DMS153 treated with DMSO at 0.1 percent for 48 hours (cell line): ENCODE measurements around the gene SOX9.

Source experiments
- DNase-seq: peaks from one replicate; lab custom pipeline; 2025; ENCODE audit not compliant: unreplicated experiment; lab: John Stamatoyannopoulos, UW

SOX9 gene

DNA sequence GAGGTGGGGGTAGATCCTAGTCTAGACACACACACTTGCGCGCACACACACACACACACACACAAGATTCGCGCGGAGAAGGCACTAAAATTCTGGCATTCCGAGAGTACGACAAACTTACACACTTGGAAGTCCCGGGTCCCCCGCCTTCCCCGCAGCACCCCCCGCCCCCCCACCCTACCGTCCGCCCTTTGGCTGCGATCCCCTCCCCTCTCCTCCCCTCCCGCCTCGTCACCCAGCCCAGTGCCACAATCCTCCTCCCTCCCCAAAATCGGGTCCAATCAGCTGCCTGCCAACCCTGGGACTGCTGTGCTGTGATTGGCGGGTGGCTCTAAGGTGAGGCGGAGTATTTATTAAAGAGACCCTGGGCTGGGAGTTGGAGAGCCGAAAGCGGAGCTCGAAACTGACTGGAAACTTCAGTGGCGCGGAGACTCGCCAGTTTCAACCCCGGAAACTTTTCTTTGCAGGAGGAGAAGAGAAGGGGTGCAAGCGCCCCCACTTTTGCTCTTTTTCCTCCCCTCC, at the start of gene SOX9:
SOX9 (plus strand) TSS at position 379 of the 522 bp plus-strand sequence. CDS start 372 bp downstream, outside the sequence.
- peak; percentile 91 for DNase-seq

DNA sequence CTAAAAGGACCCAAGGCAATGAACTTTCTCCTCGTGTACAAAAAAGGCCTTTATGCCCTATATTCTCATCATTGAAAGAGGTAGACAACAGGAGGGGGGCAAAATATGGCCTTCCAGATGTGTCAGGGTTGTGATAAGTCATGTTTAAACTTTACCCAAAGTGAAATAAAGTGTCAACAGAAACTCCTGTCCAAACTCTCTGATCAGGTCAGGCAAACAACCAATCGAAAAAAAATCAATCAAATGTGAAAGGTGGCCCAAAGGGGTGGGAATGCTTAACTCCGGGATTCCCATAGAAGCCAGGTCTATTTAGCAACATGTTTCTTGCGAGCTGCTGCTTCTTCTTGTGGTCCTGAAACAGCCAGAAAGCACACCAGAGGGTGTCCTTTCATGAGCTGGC, 49.5 kb upstream of the SOX9 start:
- no peak for DNase-seq

DNA sequence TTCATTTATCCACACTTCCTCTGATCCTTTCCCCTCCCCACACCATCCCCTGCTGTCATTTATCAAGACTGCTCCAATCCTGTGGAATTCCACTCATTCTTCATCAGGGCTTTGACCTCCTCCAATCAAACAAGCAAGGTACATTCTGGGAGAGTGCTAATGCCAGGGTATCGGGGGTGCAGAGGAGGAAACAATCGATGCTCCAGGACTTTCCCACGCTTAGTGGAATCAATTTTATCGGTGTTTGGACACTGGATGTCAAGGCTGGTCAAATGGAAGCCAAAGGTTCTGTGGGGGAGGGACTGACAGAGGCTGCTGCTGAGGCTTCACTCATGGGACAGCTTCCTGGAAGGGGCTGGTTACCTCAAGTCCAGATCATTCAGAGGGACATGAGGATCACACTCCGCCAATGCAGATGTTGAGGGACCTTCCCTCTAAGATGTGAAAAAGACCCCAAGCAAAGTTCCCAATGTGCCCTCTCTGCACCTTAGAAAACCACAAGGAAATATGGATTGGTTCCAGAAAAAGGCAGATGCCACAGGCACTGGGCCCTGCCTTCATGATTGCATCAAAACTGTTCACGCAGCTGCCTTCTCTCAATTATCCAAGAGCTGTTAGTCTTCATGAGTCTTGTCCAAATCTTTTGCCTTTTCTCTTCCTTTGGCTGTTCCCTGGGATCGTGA, 44.7 kb upstream of the SOX9 start:
- DNase-seq, result no peak

DNA sequence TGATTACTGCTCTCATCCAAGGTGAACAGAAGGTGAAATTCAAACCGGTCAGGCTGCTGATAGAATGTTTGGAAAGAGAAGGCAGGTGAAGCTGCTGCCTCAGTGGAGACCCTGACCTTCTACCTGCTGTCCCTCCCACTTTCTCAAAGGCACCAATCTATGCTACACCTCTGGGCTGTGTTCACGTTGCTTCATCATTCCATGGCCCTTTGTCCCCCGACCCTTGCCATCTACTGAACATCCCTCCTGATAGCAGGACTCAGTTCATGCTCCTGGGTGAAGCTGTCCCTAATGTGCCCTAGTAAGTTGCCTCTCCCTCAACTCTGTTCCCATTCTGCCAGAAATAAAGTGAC, 44.2 kb upstream of the SOX9 start:
- no peak for DNase-seq

DNA sequence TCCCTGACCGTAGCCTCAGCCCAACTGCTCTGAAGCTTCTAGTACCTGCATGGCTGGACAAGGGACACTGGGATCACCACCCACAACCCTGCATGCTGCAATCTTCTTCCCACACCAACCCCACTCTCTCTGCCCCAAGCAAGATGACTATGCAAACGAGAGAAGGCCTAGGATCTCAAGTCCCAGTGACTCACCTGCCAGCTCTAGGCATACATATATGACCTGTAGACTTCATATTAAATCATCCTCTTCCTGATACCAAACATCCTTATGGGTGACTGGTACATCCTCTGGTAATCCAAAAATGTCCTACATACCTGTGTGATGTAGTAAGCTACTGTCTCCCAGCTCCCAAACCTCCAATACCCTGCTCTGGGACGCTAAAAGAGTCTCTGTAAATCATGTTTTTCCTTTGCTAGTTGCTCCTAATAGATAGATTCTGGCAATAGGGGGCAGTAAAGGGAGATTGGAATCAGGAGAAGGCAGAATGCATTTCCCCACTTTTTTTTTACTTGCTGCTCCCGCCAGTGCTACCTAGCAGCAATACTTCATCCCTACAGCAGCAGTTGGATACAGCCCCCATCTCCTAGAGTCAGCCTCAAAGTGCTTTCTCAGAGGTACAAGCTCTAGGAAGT, 43.4 kb upstream of the SOX9 start:
- DNase-seq, result no peak

DNA sequence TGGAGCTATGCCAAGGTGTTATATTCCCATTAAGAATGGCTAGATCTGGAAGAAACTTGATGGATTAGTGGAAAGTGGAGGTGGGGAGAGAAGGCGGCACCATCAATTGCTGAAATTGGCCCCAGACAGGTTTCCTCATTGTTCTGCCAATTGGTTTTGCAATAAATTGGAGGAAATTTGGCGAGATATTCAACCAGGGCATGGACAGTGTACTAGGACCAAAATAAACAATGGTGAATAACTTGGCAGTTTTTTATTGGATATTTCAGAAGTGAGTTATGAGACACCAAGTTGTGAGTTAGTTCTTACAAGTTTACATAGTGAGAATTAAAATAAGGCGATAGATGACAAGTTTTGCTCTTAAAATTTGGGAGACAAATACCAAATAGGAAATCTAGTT, 41.1 kb upstream of the SOX9 start:
- no peak for DNase-seq

DNA sequence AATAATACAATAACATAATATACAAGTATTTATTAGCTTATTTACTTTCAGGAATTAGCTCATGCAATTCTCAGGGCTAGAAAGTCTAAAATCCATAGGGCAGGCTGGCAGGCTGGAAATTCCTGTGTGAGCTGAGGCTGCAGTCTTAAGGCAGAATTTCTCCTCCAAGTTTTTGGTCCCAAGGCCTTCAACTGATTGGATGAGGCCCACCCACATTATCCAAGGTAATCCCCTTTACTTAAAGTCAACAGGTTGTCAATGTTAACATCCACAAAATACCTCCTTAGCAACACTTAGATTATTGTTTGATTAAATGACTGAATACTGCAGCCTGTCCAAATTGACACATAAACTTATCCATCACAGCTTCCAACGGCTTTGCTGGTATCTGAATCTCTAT, 32.9 kb upstream of the SOX9 start:
- no peak for DNase-seq

DNA sequence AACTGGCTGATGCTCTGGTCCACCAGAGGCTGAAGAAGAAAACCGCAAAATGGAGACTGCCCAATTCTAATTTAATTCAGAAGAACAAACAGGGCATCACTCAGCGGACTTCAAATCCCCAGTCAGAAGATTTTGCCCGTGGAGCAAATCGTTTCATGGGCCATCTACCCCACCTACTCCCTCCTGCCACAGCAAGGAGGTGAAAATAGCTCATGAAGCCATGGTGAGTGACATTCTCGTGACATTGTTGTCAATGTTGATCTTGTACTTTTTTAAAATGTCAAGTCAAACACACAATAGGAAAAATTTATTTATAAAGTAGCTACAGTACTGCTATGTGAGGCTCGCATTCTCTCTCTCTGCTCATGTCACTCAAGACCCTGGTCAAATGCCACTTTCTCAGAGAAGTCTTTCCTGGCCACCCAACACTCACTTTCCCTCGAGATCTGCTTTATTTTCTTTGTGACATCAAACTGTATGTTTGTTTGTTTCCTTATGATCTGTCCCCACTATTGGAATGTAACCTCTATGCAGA, 31.3 kb upstream of the SOX9 start:
- DNase-seq, result no peak

DNA sequence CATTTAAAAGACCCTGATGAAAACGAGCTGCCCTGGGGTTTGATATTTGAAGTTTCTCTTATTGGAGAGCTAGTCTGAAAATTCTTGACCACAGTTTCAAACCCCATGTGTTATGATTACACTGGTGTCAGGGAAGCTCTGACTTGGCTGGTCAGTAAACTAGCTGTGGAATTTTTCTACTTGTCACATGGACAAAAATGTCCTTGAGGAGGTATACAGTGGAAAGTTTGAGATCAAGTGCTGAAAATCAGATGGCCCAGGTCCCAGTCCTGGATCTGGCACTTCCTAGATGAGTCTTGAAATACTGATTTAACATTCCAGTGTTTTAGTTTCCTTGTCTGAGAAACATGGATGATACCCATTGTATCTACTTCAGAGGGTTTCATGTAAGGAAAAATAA, 30.7 kb upstream of the SOX9 start:
- no peak for DNase-seq

DNA sequence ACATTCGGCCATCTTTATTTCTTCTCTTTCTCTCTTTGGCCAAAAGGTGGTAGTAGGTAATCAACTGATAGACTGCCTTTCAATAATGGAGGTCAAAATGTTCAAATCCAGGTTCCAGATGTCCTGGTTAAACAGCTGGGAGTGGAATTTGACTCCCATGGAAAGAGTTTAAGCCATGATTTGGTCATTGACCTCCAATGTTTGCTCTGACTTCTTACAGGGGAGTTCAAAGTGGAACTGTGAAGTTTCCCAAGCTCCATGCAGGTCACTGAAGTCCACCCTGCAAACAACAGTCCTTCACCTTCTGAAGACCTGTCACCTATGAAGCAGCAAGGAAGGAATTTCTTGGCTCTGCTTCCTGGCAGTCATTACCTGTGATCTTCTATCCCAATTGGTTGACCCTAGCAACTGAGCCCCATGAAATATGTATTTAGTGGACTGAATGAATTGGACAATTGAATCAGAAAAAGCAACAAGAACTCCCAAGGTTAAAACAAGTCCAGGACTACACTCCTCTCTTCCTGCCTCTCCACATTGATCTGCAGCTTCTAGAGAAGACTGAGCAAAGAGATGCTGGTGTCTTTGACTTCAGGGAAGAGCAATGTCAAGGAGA, 28.0 kb upstream of the SOX9 start:
- DNase-seq, result no peak

DNA sequence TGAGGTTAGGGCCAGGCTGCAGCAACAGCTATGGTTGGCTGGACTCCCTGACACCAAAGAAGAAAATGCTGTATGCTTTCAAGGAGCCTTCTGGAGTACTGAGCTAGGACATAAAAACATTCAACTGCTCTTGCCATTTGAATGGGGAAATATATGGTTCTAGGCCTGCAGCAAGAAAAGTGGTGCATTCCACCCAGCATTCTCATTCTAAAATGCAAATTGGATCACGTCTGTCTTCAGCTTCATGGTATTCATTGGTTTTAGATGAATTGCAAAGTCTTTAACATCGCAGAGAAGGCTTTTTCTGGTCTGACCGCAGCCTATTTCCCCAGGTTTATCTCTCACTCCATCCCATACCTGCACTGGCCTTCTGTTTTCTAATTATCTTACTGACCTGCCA, 27.1 kb upstream of the SOX9 start:
- no peak for DNase-seq

DNA sequence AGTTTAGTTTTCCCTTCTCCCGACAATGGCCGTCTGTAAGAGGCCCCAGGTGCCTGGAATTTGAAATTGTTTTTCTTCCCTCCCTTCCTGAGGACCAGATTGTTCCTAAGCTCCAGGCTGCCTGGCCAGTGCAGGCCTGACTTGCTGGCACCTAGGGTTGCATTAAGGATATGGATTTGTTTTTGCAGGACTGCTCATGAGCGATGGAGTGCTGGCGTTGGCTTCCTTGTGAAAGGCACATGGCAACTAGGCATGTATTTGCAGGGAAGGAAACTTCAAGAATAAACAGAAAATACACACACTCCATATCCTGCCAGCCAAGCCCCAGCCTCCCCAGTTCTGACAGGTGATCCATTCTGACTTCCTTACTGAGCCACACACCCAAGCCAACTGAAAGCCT, 25.5 kb upstream of the SOX9 start:
- no peak for DNase-seq

DNA sequence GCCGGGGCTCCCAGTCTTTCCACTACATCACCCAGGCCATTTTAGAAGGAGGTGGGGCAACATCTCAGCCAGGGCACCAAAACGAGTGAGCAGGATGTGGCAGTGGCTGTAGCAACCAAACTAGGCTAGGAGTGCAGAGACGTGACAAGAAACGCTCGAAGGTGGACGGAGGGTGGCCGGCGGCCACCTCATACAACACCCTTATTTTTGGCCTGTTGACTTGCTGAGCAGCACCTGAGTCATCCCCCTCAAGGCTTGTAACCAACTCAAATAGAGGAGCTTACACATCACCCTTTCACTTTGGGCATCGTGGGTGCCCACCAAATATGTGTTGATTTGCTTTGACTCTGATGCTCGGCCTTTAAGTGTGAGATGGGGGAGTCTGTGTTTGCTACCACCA, 23.7 kb upstream of the SOX9 start:
- DNase-seq, result no peak

DNA sequence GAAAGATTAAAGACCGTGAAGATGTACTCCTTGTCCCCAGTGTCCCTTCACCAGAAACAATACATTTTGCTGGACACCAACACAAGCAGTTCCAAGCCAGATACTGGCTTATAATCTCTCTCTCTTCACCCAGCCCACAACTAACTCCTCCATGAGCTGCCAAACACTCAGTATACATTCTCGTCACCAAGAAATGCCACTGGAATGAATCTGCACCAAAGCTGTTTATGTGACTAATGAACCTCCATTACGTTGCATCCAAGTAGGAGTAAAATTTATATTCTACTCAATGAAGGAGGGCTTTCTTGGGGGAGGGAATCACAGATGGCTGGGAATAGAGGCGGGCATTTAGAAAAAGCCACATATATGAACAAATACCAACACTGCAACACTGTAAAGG, 20.9 kb upstream of the SOX9 start:
- DNase-seq, result no peak

DNA sequence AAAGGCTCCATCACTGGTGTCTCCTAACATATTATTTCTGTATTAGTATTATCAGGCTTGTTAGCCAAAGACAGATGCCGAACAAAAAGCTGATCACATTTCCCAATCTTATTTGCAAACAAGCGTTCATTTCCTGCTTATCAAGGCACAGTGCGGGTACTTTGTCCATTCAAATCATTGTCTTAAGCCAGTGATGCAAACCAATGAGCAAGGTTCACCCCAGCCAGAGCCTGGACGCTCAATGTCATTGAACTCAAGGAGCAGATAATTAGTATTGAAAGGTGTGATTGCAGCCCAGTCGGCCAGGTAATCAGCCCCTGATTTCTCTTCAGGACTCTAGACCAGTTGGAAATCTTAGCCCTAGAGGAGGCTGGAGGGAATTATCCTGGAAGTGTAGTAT, 20.4 kb upstream of the SOX9 start:
- DNase-seq, result no peak

DNA sequence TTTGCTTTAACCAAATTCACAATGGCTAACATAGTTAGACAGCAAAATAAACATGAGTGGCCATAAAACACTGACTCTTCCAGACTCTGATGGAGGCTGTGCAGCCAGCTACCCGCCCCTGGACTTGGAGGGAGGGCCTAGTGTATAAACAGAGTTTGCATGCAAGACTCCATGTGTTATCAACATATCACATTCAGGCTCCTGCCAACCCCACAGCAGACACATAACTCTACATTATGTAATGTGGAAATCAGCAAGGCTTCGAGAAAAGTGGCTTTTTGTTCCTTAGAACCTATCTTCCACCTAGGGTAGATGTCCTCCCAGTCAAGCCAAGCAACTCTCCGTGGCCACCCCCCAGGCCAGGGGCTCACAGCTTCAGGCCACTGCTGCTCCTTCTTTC, 19.3 kb upstream of the SOX9 start:
- no peak for DNase-seq

DNA sequence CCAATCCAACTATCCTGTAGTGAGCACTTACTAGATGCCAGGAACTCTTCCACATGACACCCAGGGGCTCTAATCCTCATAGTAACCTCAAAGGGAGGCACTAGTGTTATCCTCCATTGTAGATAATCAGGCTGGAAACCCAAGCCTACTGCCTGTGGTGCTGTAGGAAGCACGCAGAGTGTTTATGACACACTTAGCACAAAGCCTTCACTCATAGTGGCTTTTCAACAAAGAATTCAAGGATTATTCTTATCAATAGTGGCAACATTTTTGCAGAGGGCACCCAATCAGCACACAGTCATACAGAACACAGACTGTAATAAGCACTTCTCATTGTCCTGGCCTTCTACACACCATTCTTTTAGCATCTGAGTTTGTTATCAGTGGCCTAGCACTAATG, 18.5 kb upstream of the SOX9 start:
- DNase-seq, result no peak

DNA sequence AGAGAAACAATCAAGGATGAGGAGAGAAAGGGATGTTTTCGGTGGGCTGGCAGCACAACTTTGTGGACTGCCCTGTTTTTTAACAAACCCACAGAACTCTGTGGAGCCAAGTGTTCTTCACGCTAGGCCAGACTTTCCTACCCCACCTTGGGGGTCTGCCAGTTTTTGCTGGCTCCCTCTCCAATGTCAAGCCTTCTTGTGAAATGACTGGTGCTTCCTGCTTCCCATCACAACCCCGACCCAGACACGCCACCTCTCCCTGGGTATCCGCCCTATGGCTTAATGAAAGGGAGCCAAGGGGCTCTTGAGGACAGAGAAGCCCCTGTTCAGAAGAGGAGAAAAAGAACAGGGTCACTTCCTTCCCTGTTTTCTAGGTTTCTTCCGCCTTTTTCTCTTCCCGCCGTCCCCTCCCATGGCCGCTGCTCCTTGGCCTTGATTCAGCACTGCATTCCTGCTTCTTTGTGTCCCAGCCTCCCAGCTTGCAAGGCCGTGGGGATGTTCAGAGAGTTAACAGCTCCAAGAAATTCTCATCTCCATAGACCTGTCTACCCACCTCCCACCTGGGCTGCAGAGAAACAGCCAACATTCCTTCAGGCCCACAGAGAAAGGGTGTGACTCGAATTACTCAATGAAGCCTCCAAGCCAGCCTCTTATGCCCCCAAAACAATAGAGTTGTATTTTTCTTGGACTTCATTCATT, 16.5 kb upstream of the SOX9 start:
- no peak for DNase-seq

DNA sequence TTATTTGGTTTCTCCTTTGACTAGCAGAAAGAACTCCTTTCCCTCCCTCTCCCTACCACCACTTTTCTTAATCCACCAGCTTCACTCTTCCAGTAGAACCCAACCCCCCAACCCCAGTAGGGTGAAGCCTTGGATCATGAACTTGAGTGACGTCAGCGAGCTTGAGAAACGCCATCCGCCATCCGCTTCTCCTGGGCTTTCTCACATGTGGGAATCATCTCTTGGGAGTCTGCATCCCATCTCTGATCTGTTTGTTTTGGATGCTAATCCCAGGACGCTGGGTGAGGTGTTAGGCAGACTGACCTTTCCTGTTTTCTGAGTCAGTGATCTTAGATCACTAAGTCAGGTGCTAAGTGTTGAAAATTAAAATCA, 16.0 kb upstream of the SOX9 start:
- DNase-seq, result no peak

DNA sequence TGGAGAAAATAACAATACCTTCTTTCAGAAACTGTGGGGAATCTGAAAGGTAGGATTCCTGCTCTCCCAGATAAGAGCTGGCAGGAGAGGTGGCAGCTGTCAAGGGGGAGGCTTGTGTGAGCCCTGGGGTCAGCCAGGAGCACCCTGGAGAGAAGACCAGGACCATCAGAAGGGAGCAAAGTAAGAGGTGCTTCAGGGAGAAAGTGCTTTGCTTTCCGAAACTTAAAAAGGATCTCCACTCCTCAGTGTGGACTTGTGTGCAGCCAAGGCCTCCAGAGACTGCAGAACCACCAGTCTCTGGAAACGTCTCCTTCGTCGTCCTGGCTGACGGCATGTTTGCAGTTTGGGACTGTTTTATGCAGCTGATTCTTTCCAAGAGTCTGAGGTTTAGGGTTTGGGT, 13.7 kb upstream of the SOX9 start:
- DNase-seq, result no peak

DNA sequence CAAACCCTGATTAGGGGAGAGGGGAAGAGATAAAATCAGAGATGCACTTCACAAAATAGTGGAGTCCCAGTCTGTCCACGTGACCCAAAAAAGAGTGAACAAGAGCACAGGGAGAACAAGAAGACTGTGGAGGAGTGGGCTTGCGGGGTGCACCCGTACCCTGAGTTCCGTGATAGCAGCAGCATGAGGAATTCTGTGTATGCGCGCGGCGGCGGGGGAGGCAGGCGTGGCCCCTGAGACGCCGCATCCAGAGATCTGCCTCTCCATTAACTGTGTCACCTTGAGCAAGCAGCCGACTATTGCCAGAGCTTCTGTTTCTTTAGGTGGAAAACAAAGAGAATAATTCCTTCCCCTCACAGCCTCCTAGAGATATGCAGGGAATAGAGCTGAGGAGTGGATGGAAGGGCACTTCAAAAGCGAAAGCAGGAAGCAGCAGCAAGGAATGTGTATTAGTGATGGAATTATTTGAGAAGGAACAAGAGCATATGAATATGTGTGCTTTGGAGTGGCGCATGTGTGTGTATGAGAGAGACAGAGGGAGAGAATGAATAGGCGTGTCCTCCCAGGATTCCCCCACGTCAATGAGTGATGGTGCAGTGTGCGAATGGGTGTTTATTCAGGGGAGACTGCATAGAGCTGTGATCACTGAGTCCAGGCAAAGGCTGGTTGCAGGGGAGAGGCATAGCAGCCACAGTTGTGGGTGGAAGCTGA, 10.4 kb upstream of the SOX9 start:
- DNase-seq, result no peak
